HG02840 (cell line): Measurements from ENCODE around the gene AP1M1.

Experiments used
- ATAC-seq: cut with Tn5 transposase; IDR thresholded peaks from one replicate; pipeline ENCODE4 v1.9.1; 2021; ENCODE audit warnings: mild to moderate bottlenecking, moderate library complexity, moderate number of reproducible peaks; ENCODE audit not compliant: unreplicated experiment, low FRiP score

AP1M1 gene

GRCh38 chr19:16184665-16185122, 13.0 kb upstream of the AP1M1 start:
- ATAC-seq, result no peak

GRCh38 chr19:16185123-16185767, 12.5 kb upstream of the AP1M1 start, which contains the start of gene FAM32A:
FAM32A (plus strand) TSS chr19:16185410; CDS start chr19:16185443, 33 bp downstream.
- ATAC-seq, result peak; percentile 88

DNA sequence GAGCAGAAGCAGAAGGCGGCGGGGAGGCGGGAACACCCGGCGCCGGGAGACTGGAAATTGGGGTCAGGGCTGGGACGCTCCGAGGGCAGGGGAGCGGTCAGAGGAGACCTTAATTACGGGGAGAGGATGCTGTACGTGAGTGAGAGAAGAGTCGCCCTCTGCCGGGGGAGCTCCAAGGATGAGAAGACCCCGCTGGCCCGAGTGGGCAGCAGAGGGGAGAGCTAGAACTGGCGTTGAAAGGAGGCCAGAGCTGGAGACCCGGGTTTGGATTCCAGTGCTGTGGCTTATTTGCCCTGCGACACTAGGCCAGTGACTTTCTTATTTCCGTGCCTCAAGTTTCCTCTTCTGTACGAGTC, 12.0 kb upstream of the AP1M1 start:
- ATAC-seq, result peak; percentile 10

GRCh38 chr19:16188521-16188920, 9.2 kb upstream of the AP1M1 start:
- ATAC-seq, result no peak

DNA sequence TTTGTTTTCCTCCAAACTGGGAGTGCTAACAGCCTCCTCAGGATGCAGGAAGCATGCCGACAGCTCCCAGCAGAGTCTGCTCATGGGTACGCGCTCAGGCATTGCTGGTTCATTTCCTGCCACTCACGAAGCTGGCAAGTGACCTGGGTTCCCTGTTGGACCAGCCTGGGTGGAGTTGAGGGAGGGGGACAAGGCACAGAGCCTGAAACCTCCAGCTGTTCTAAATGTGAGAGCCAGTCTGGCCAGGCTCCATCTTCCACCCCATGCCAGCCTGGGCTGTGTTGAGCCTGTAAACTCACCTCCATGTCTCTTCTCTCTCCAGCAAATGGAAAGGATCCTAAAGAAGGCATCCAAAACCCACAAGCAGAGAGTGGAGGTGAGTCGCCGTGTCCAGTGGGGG, 7.5 kb upstream of the AP1M1 start:
- no peak for ATAC-seq

- ATAC-seq, result no peak
Measured at GRCh38 chr19:16190736-16191135, 7.0 kb upstream of the AP1M1 start.

DNA sequence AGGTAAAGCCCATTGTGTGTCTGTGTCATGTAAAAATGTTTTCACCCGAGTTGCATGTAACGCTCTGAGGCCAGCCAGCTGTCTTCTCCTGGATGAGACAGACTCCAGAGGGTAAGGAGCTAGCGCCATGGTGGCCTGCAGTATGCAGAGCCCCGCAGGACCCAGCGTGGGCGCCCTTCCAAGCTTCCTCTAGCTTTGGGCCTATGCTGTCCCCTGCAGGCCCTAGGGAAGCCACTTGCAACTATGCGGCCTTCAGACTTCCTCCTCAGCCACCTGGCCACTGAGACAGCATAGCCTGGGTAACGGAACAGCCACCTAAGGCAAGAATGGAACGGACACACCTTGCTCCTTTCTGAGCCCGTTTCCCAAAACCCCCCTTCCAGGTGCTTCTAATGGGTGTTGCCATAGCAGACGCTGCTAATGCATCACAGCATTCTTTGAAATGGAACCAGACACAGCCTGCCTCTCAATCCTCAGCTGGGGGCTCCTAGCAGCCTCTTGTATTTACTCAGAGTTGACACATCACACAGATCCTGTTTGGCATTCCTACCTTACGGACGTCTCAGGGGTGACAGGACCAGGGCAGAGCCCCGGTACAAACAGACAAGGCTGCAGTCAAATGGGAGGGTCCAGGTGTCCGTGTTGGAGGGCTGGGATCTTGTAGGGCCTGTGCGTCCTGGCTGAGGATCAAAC, 6.3 kb upstream of the AP1M1 start:
- no peak for ATAC-seq

DNA sequence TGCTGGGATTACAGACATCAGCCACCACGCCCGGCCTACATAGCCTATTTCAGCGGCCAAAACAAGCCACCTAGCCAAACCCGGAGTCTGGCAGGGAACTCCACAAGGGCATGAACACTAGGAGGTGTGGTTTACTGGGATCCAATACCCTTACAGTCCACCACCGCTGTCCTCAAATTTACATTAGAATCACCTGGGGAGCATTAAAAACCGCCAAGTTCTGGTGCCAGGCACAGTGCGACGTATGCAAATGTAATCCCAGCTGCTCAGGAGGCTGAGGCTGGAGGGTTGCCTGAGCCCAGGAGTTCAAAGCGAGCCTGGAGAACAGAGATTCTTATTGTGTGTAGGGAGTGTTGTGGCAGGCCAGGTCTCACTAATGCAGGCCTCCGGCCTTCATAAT, 4.2 kb upstream of the AP1M1 start:
- no peak for ATAC-seq

- peak; percentile 6 for ATAC-seq
Measured at GRCh38 chr19:16197188-16197621, 506 bp upstream of the AP1M1 start.

GRCh38 chr19:16198370-16198651, 600 bp downstream of the AP1M1 start:
- ATAC-seq, result no peak

GRCh38 chr19:16199275-16199932, 1.7 kb downstream of the AP1M1 start:
- ATAC-seq, result no peak

DNA sequence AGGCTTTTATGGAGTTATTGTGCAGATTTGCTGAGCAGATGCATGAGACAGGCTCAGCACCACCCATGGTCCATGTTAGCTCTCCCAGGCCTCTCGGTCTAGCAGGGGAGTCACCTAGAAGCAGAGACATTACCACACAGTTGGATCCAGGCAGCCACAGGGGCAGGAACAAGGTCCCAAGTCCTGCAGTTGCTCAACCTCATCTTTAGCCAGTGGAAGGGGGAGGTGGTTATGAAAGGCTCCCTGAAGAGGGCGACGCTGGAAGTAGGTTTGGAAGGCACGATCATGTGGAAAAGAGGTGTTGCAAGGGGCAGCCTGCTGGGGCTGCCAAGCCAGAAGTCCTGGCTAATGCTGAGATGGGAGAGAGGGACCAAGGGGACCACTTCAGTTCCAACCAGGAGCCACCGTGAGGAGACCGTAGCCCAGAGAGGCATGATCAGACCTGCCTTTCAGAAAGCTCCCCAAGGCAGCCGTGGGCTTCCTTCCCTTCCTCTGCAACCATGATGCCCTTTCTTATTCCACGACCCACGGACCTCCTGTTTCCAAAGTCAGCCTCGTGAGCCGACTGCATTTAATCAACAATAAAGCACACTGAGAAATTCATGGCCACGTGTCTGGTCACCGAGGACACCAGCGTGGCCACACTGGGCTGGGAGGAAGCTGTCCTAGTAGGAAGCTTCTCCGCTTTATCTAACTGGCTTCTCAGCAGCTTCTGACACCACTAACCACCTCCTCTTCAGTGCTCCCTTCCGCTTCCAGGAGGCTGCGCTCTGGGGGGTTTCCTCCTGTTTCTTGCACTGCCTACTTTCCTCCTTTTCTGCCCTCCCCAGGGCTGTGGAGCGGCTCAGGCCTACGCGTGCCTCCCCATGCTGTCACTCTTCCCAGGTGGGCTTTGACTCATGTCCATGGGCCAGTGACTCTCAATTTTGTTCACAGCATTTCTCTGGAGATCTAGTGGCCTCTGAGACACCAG, 2.6 kb downstream of the AP1M1 start:
- ATAC-seq, result no peak

DNA sequence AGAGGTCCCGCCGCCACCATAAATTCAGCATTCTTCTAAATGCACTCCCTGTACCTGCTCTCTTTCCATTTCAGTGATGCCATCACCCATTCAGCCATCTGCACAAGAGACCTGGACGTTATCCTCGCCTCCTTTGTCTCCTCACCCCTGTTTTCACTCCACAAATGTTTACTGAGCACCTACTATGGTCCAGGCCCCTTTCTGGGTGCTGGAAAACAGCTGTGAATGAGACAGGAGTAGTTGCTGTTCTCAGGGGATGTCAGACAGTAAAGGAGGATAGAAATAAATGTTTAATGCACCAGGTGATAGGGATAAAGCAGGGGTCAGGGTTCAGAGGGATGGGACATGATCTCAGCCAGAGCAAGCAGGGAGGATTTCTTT, 3.3 kb downstream of the AP1M1 start:
- no peak for ATAC-seq

DNA sequence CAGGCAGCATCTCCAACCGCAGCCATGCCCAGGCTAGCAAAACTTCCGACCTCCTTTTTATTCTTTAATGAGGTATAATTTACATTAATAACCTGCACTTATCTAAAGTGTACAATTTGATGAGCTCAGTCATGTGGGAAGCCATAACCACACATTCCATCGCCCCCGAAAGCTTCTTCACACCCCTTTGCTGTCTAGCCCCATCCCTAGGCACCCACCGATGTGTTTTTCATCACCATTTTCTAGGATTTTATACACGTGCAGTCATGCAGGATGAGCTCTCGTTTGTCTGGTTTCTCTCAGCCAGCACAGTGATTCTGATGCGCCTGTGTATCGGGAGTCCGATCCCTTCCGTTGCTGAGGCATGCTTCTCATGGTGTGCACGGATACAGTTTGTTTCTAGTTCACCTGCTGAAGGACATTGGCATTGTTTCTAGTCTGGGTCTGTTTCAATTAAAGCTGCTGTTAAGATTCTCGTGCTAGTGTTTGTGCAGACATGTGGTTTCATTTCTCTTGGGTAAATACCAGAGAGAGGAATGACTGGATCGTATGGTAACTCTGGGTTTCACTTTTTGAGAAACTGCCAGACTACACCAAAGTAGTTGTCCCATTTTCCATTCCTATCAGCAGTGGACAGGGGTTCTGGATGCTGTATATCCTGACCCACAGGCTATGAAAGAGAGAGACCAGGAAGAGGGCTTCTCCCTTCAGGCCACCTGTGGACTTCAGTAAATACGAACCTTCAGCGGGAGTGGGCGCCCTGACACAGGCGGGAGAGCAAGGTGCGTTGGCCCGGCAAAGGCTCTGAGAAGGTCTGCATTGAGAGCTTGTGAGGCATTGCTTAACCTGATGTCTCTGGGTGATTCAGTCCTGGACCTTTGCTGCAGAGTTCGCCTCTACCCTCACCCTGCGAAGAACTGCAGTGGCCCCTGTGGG, 4.9 kb downstream of the AP1M1 start:
- ATAC-seq, result no peak

GRCh38 chr19:16203256-16204004, 5.7 kb downstream of the AP1M1 start:
- no peak for ATAC-seq

DNA sequence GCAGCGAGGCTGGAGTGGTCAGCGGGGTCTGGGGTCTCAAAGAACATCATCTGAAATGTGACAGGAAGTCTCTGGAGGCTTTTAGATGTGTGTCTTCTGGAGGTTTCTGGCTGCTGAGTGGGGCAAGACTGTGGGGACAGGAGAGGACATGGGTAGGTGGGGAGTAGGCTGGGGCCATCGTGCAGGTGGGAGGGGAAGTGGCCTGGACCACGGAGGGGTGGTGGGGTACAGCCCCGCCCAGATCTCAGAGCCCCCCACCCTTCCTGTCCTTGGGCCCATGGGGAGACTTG, 6.2 kb downstream of the AP1M1 start:
- ATAC-seq, result no peak

DNA sequence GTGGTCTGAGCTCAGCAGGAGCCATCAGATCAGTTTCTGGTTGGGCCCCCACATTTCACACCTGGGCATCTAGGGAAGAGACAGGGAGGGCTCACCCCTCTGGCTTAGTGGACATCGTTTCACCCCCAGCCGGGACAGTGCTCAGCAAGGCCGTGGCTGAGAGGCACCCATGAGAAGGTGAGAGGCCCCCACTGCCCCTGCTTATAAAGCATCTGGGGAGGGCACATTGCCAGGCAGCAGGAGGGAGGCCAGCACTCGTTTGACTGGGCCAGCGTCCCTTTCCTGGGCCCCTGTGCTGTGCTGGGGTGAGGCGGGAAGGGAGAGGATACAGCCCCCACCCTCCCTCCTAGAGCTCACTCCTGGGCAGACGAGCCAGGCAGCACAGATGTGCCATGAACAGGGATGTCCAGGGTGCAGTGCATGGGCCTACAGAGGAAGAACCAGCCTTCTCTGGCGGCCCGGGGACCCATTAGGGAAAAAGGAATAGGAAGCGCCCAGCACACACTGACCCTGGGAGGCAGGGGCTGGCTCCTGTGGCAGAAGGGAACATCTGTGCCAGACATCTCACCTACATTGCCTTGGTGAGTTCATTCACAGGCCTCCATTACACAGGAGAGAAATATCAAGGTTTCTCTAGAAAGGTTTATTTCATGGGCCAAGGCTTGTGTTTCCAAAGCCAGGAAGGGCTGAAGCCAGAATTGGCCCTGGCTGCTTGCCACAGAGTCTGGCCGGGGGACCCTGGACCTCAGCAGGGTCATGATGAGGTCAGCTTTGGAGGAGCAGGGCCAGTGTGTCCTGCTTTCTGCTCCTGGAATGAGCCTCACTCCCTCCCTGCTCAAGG, 7.7 kb downstream of the AP1M1 start:
- ATAC-seq, result no peak

DNA sequence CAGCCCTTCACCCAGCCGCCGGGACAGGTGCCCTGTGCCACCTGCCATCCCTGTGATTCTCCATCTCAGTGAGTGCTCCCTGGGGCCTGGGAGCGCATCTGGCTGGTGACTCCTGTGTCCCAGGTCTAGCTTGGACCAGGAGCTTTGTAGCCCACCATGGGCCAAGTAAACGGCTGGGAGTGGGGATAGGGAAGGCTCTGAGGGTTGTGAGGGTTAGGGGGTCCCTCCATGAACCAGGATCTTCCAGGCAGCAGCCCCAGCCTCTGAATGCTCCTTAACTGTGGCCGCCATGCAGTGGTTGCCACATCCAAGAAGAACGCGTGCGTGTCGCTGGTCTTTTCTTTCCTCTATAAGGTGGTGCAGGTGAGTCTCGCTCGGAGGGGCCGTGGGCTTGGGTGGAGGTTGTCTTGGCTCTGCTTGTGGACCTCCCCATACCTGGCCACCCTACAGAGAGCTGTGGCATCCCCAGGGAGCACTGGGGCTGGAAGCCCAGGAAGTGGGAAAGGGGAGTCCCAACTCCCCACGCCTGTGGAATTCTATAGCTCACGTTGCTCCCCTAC, 8.4 kb downstream of the AP1M1 start:
- ATAC-seq, result no peak
